Panc1 (cell line): ENCODE data around the gene LCN1. TPM values are rescaled to one million over a fixed set of nuclear protein-coding genes. Genes with fewer than 3 reads are reported as not detected.

Source experiments
- ATAC-seq: fragments of 200-7000 bp; cut with Tn5 transposase; 2 replicates; pipeline ENCODE4 v1.9.1; 2020; ENCODE audit warnings: mild to moderate bottlenecking, moderate library complexity
- BruUV-seq: library from RNA; stranded (reverse); fragments of 400-500 nt; replicated peaks from 2 replicates; lab custom pipeline; 2021; lab: Mats Ljungman, UMichigan
- CTCF ChIA-PET: fragments of 300-600 bp; sonication (Branson Sonifier 250); formaldehyde crosslinking; loops from one replicate; lab custom pipeline; 2022; ENCODE audit warnings: antibody characterized with exemption; lab: Charles Lee
- POLR2A ChIA-PET: fragments of 300-600 bp; sonication (Branson Sonifier 250); formaldehyde crosslinking; loops from one replicate; lab custom pipeline; 2022; ENCODE audit warnings: antibody characterized with exemption; lab: Charles Lee
- DNase-seq: peaks from one replicate; pipeline ENCODE4 v3.0.0-alpha.2; 2010; ENCODE audit warnings: low read depth, low spot score
- H3K27ac ChIP-seq: 2 replicates; pipeline ENCODE4 v1.5.1; 2011; ENCODE audit warnings: mild to moderate bottlenecking, low read length, inconsistent platforms
- H3K27me3 ChIP-seq: fragments of 200-500 bp; sonication (Bioruptor generic); 2 replicates; pipeline ENCODE4 v1.6.0; 2014; ENCODE audit warnings: low read length, inconsistent platforms; ENCODE audit not compliant: control insufficient read depth, insufficient read depth
- H3K36me3 ChIP-seq: fragments of 200-500 bp; sonication (Bioruptor generic); 2 replicates; pipeline ENCODE4 v1.5.1; 2014; ENCODE audit warnings: inconsistent platforms, mild to moderate bottlenecking, low read length, moderate library complexity; ENCODE audit not compliant: control insufficient read depth, insufficient read depth
- H3K4me1 ChIP-seq: 2 replicates; pipeline ENCODE4 v1.5.1; 2011; ENCODE audit warnings: inconsistent platforms, mild to moderate bottlenecking, low read length, moderate library complexity; ENCODE audit not compliant: control insufficient read depth, insufficient read depth
- H3K4me3 ChIP-seq, 2 experiments: 2 replicates each; pipeline ENCODE4 v1.5.1; 2011 to 2012; ENCODE audit warnings: low read depth in 2 of 2, low read length in 2 of 2, mild to moderate bottlenecking in 2 of 2, inconsistent platforms in 1 of 2, moderate library complexity in 1 of 2
- H3K9me3 ChIP-seq: fragments of 200-500 bp; sonication (Bioruptor generic); 2 replicates; pipeline ENCODE4 v1.5.1; 2014; ENCODE audit warnings: low read depth, mild to moderate bottlenecking, inconsistent platforms, low read length, moderate library complexity; ENCODE audit not compliant: control insufficient read depth, insufficient read depth
- POLR2AphosphoS5 ChIP-seq: IDR thresholded peaks from 2 replicates; pipeline ENCODE4 v1.6.1; 2012; ENCODE audit warnings: mild to moderate bottlenecking, low read depth, low read length, moderate library complexity
- SIN3A ChIP-seq: IDR thresholded peaks from 2 replicates; pipeline ENCODE4 v1.6.1; 2012; ENCODE audit warnings: low read depth, mild to moderate bottlenecking, low read length, moderate library complexity, borderline replicate concordance; ENCODE audit not compliant: insufficient read depth
- TCF7L2 ChIP-seq: IDR thresholded peaks from 2 replicates; pipeline ENCODE4 v1.6.1; 2011; ENCODE audit warnings: mild to moderate bottlenecking, low read depth, low read length, inconsistent platforms
- in situ Hi-C: cut with HindIII; loops from 2 replicates; pipeline ENCODE4 v1.10.0; 2016; ENCODE audit warnings: low sequenced_read_pairs, low pct_unique_long_range_greater_than_20kb
- intact Hi-C: fragments of 100-400 bp; cut with micrococcal nuclease; formaldehyde crosslinking; loops from one replicate; pipeline ENCODE4 v1.10.0; 2022; ENCODE audit not compliant: unreplicated experiment
- total RNA-seq: library from RNA; stranded (reverse); gene quantifications from one replicate; pipeline ENCODE4 v1.2.1, GENCODE V29; 2021; ENCODE audit not compliant: unreplicated experiment
- TF ChIP-seq, protein P1 (sequence below), 2 experiments: IDR thresholded peaks; 2 replicates each; pipeline ENCODE4 v1.6.1; 2011 to 2012; ENCODE audit warnings: low read depth in 2 of 2, control low read depth in 1 of 2, low read length in 1 of 2, mild to moderate bottlenecking in 1 of 2, moderate library complexity in 1 of 2; ENCODE audit not compliant: insufficient read depth in 1 of 2
- TF ChIP-seq, protein P2 (sequence below): fragments of 450-650 bp; IDR thresholded peaks from 2 replicates; pipeline ENCODE4 v1.5.1; 2017; ENCODE audit warnings: mild to moderate bottlenecking

Gene LCN1
- total RNA-seq, 1 experiment from 2014 or later = not detected

DNA sequence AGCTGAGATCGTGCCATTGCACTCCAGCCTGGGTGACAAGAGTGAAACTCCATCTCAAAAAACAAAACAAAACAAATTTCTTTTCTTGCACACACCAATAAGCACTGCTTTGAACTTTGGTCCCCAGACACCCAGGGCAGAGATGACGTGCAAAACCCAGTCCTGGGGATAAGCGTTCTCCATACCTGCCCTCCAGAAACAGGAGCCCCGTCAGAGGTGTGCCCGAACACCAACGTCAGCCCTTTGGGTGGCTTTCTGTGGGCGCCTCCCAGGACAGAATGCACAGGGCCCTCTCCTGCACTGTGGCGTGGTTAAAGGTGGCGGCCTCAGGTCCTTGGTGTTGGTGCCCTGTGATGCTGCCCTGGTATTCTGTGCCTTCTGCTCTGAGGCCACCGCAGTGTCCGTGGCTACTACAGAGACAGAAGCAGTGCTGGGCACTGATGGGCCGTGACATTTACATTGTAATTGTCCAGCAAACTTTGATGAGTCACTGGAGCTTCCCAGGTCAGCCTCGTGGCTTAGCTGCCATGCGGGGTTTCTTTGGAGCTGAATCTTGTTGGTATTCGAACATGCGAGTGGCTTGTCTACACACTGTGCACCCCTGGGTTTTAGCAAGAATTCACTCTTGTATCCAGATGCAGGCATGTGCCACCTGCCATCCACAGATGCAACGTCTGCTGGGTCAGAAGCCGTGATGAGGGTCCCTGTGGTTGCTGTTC, 31.9 kb upstream of the LCN1 start:
- Histone ChIP-seq H3K4me3 (no peak overlapping the region), H3K27me3 (no peaks in the 10 kb centered on the region), H3K9me3 (no peaks in the 10 kb centered on the region), H3K27ac (no peak overlapping the region), H3K36me3 (no peaks in the 10 kb centered on the region; the same call in none of the 2 replicates), H3K4me1 (no peaks in the 10 kb centered on the region)
- ChIA-PET CTCF (no interaction called here), POLR2A (no interaction called here)
- TF ChIP-seq POLR2AphosphoS5 (no peak), TCF7L2 (no peak), SIN3A (no peak)
- TF ChIP-seq, protein P1, sequence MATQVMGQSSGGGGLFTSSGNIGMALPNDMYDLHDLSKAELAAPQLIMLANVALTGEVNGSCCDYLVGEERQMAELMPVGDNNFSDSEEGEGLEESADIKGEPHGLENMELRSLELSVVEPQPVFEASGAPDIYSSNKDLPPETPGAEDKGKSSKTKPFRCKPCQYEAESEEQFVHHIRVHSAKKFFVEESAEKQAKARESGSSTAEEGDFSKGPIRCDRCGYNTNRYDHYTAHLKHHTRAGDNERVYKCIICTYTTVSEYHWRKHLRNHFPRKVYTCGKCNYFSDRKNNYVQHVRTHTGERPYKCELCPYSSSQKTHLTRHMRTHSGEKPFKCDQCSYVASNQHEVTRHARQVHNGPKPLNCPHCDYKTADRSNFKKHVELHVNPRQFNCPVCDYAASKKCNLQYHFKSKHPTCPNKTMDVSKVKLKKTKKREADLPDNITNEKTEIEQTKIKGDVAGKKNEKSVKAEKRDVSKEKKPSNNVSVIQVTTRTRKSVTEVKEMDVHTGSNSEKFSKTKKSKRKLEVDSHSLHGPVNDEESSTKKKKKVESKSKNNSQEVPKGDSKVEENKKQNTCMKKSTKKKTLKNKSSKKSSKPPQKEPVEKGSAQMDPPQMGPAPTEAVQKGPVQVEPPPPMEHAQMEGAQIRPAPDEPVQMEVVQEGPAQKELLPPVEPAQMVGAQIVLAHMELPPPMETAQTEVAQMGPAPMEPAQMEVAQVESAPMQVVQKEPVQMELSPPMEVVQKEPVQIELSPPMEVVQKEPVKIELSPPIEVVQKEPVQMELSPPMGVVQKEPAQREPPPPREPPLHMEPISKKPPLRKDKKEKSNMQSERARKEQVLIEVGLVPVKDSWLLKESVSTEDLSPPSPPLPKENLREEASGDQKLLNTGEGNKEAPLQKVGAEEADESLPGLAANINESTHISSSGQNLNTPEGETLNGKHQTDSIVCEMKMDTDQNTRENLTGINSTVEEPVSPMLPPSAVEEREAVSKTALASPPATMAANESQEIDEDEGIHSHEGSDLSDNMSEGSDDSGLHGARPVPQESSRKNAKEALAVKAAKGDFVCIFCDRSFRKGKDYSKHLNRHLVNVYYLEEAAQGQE (IDR thresholded peaks at IDR 0.05; ENCODE audit: insufficient read depth in 1 of 2, low read depth in 2 of 2, low read length in 1 of 2) = no peak
- TF ChIP-seq, protein P2, sequence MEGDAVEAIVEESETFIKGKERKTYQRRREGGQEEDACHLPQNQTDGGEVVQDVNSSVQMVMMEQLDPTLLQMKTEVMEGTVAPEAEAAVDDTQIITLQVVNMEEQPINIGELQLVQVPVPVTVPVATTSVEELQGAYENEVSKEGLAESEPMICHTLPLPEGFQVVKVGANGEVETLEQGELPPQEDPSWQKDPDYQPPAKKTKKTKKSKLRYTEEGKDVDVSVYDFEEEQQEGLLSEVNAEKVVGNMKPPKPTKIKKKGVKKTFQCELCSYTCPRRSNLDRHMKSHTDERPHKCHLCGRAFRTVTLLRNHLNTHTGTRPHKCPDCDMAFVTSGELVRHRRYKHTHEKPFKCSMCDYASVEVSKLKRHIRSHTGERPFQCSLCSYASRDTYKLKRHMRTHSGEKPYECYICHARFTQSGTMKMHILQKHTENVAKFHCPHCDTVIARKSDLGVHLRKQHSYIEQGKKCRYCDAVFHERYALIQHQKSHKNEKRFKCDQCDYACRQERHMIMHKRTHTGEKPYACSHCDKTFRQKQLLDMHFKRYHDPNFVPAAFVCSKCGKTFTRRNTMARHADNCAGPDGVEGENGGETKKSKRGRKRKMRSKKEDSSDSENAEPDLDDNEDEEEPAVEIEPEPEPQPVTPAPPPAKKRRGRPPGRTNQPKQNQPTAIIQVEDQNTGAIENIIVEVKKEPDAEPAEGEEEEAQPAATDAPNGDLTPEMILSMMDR = no peak
- BruUV-seq = no TSS peak
- intact Hi-C loops (no loop called here), in situ Hi-C loops (no loop called here)
- ATAC-seq (no peak), DNase-seq (no peak)

DNA sequence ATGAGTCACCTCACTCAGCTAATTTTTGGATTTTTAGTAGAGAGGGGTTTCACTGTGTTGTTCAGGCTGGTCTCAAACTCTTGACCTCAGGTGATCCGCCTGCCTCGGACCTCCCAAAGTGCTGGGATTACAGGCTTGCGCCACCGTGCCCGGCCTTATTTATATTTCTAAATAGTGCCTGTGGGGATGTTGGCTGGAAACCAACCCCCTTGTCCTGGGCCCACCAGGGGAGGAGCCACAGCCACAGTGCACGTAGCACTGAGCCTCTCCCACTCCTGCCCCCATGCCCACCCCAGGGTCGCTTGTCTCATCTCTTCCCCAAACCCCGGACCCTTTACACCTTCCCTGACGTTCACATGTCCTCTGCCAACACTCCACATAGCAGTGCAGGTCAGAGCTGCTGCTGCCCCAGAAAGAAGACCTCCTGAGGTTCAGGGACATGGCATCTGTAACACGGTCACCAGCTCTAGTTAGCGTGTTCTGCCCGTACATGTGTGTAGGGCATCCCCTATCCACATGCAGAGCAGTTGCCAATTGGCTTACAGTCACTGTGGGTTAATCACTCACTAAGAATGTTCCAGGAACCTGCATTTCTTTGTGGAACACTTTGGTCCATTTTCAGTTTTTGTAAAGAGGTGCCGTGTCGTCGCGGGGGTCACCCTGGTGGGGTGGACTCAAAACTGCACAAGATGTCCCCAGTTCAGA, 30.9 kb upstream of the LCN1 start:
- intact Hi-C loops = no loop called here
- ATAC-seq = no peak
- POLR2A ChIA-PET = no interaction called here

More for the DNA sequence above, 30.9 kb upstream of the LCN1 start:
- in situ Hi-C loops = no loop called here
- no TSS peak for BruUV-seq
- no peaks in the 10 kb centered on the region for H3K36me3 ChIP-seq
- CTCF ChIA-PET = no interaction called here
- no peak for DNase-seq
- no peak overlapping the region for H3K27ac ChIP-seq
- no peaks in the 10 kb centered on the region for H3K9me3 ChIP-seq
- TF ChIP-seq POLR2AphosphoS5 (no peak), TCF7L2 (no peak), SIN3A (no peak)
- TF ChIP-seq, protein P2 = no peak
- no peaks in the 10 kb centered on the region for H3K4me1 ChIP-seq
- no peak overlapping the region for H3K4me3 ChIP-seq
- H3K27me3 ChIP-seq = no peaks in the 10 kb centered on the region
